ENCODE measurements around the gene INCENP. TPM values are rescaled to one million over a fixed set of nuclear protein-coding genes. Genes with fewer than 3 reads are reported as not detected.

Gene INCENP
- total RNA-seq, 1 donor from 2014 or later = 3.4 TPM

DNA sequence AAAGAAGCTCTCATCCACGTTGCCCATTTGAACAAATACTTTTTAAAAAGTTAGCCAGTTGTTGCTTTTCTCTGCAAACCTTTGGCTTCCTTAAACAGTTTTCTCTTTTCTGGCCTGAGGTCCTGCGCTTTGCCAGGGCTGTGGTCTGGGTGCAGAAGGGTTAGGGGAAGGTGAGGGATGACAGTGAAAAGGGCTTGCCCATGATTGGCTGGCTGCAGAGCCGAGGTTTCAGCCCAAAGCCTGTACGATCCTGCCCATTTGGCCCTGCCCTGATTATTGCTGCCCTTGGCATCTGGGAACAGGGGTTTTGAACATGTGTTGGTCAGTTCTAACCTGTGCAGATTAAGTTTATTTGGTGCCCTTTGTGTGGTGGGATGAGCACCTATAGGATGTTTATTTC is 1.5 kb downstream of the INCENP start:
- no peak overlapping the region for H3K4me3 ChIP-seq (ENCODE audit: low read depth, low read length)
- no peaks in the 10 kb centered on the region for H3K27me3 ChIP-seq (ENCODE audit: control insufficient read depth, insufficient read depth, low read length)
- TF ChIP-seq CTCF (IDR thresholded peaks at IDR 0.05; ENCODE audit: insufficient read depth, low read length, severe bottlenecking) = no peak
- DNase-seq (ENCODE audit: low read depth) (peak; percentile 33), FAIRE-seq (no peak)
- peaks cover 6% of the 10 kb centered on the region for H3K36me3 ChIP-seq (ENCODE audit: control insufficient read depth, insufficient read depth, low read length)

- Histone ChIP-seq H3K27me3 (ENCODE audit: control insufficient read depth, insufficient read depth, low read length) (no peaks in the 10 kb centered on the region), H3K36me3 (ENCODE audit: control insufficient read depth, insufficient read depth, low read length) (peaks cover 9% of the 10 kb centered on the region), H3K4me3 (ENCODE audit: low read depth, low read length) (no peak overlapping the region)
- no peak for TF ChIP-seq CTCF (IDR thresholded peaks at IDR 0.05; ENCODE audit: insufficient read depth, low read length, severe bottlenecking)
- FAIRE-seq (no peak), DNase-seq (ENCODE audit: low read depth) (no peak)
Observed at GRCh38 chr11:62125881-62126280, 2.1 kb downstream of the INCENP start.

GRCh38 chr11:62127426-62127825 is 3.6 kb downstream of the INCENP start:
- FAIRE-seq (no peak), DNase-seq (ENCODE audit: low read depth) (no peak)
- H3K27me3 ChIP-seq (ENCODE audit: control insufficient read depth, insufficient read depth, low read length) = no peaks in the 10 kb centered on the region
- no peak for TF ChIP-seq CTCF (IDR thresholded peaks at IDR 0.05; ENCODE audit: insufficient read depth, low read length, severe bottlenecking)
- peaks cover 9% of the 10 kb centered on the region for H3K36me3 ChIP-seq (ENCODE audit: control insufficient read depth, insufficient read depth, low read length)
- H3K4me3 ChIP-seq (ENCODE audit: low read depth, low read length) = no peak overlapping the region

- H3K36me3 ChIP-seq (ENCODE audit: control insufficient read depth, insufficient read depth, low read length) = peaks cover 9% of the 10 kb centered on the region
- no peak for TF ChIP-seq CTCF (IDR thresholded peaks at IDR 0.05; ENCODE audit: insufficient read depth, low read length, severe bottlenecking)
- FAIRE-seq (no peak), DNase-seq (ENCODE audit: low read depth) (no peak)
- no peak overlapping the region for H3K4me3 ChIP-seq (ENCODE audit: low read depth, low read length)
- no peaks in the 10 kb centered on the region for H3K27me3 ChIP-seq (ENCODE audit: control insufficient read depth, insufficient read depth, low read length)
Observed at GRCh38 chr11:62127941-62128770, 4.3 kb downstream of the INCENP start.

DNA sequence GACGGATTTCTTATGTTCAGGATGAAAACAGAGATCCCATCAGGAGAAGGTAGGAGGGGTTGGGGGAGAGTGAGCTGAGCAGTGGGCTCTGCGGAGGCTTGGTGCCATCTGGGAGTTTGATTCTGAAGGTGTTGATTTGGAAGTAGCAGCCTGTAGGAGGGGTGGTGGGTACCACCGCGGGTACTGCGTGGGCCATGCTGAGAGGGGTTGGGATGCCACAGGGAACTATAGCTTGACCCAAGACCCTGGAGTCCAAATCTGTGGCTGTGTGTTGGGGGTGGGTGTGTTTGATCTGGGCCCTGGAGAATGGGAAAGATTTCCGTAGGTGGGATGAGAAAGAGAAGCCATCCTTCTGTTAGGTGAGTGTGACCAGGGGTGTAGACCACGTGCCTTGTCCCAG is 5.0 kb downstream of the INCENP start:
- Histone ChIP-seq H3K27me3 (ENCODE audit: control insufficient read depth, insufficient read depth, low read length) (no peaks in the 10 kb centered on the region), H3K4me3 (ENCODE audit: low read depth, low read length) (no peak overlapping the region), H3K36me3 (ENCODE audit: control insufficient read depth, insufficient read depth, low read length) (peaks cover 10% of the 10 kb centered on the region)
- DNase-seq (ENCODE audit: low read depth) = no peak
- FAIRE-seq = peak; percentile 58
- no peak for TF ChIP-seq CTCF (IDR thresholded peaks at IDR 0.05; ENCODE audit: insufficient read depth, low read length, severe bottlenecking)

Measured in bronchial epithelial cell (primary cell).